Measurements from ENCODE around the gene C2CD2.

- TF ChIP-seq CTCF (IDR thresholded peaks at IDR 0.05) (no peak), POLR2A (IDR thresholded peaks at IDR 0.05) (no peak), POLR2AphosphoS5 (IDR thresholded peaks at IDR 0.05) (no peak), EP300 (IDR thresholded peaks at IDR 0.05; ENCODE audit: low read depth) (no peak)
Observed at GRCh38 chr21:41931041-41931451, 22.8 kb downstream of the C2CD2 start.

Measured in transverse colon (tissue), 4 donors.